SK-N-SH treated with all-trans-retinoic acid at 6 μM for 48 hours (cell line): ENCODE data around the gene KIF3B.

ENCODE experiments used
- ARNTL ChIP-seq: fragments of 450-650 bp; formaldehyde crosslinking; IDR thresholded peaks from 2 replicates; pipeline ENCODE4 v1.5.0; 2020; ENCODE audit warnings: low read depth, mild to moderate bottlenecking, moderate library complexity, borderline replicate concordance
- BACH2 ChIP-seq: fragments of 250-450 bp; sonication (Bioruptor Pico); IDR thresholded peaks from 2 replicates; pipeline ENCODE4 v1.9.0; 2021; ENCODE audit warnings: mild to moderate bottlenecking, borderline replicate concordance
- OSR1 ChIP-seq: fragments of 250-450 bp; sonication (Bioruptor Pico); IDR thresholded peaks from 2 replicates; pipeline ENCODE4 v1.8.0; 2022; ENCODE audit warnings: moderate library complexity, mild to moderate bottlenecking, inconsistent platforms
- SNAI2 ChIP-seq: fragments of 250-450 bp; sonication (Bioruptor Pico); IDR thresholded peaks from 2 replicates; pipeline ENCODE4 v1.5.0; 2020; ENCODE audit warnings: mild to moderate bottlenecking, moderate library complexity
- ZC3H10 ChIP-seq: fragments of 250-450 bp; sonication (Bioruptor Pico); IDR thresholded peaks from 2 replicates; pipeline ENCODE4 v1.5.1; 2021; ENCODE audit warnings: mild to moderate bottlenecking, moderate library complexity
- ZFP3 ChIP-seq: fragments of 250-450 bp; sonication (Bioruptor Pico); IDR thresholded peaks from 2 replicates; pipeline ENCODE4 v1.5.0; 2020; ENCODE audit warnings: mild to moderate bottlenecking, moderate library complexity
- ZFP30 ChIP-seq: fragments of 450-650 bp; formaldehyde crosslinking; IDR thresholded peaks from 2 replicates; pipeline ENCODE4 v1.5.0; 2022; ENCODE audit warnings: mild to moderate bottlenecking, moderate library complexity
- ZNF565 ChIP-seq: fragments of 450-650 bp; formaldehyde crosslinking; conservative IDR thresholded peaks from 2 replicates; pipeline ENCODE4 v1.5.0; 2020; ENCODE audit warnings: low read depth, mild to moderate bottlenecking, moderate library complexity
- ZNF70 ChIP-seq: fragments of 450-650 bp; formaldehyde crosslinking; IDR thresholded peaks from 2 replicates; pipeline ENCODE4 v1.5.0; 2020; ENCODE audit warnings: mild to moderate bottlenecking, moderate library complexity
- TF ChIP-seq, protein P1 (sequence below): fragments of 250-450 bp; sonication (Bioruptor Pico); IDR thresholded peaks from 2 replicates; pipeline ENCODE4 v1.5.1; 2020; ENCODE audit warnings: low read depth, mild to moderate bottlenecking, moderate library complexity

DNA sequence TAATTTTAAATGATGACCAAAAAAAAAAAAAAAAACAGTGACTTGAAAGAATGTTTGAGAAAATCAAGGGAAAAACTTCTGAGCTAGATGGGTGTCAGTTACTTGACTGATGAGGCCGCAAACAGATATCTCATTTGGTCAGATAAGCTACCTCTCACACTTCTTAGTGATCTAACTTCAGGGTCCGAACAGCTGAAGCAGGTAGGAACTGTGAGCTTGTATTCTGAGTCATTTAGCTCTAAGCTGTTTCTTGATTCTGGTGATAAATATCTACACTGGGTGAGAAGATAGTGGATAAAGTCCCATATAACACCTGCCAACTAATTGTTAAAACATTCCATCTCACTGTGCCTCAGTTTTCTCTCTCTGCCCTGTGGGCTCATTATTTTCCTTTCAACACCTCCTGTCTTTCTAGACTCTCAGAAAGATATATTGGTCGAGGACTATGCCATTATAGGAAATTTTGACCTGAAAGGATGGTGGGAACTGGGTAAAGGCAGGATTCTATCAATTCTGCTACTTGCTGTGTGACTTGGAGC lies 7.7 kb downstream of the KIF3B start:
- TF ChIP-seq ARNTL (CRISPR knock-in tag) (no peak), OSR1 (CRISPR knock-in tag) (no peak), ZFP3 (CRISPR knock-in tag) (no peak), BACH2 (CRISPR knock-in tag) (no peak), ZNF70 (no peak), ZNF565 (CRISPR knock-in tag) (no peak), ZFP30 (CRISPR knock-in tag) (no peak), ZC3H10 (CRISPR knock-in tag) (no peak), SNAI2 (CRISPR knock-in tag) (no peak)
- TF ChIP-seq, protein P1, sequence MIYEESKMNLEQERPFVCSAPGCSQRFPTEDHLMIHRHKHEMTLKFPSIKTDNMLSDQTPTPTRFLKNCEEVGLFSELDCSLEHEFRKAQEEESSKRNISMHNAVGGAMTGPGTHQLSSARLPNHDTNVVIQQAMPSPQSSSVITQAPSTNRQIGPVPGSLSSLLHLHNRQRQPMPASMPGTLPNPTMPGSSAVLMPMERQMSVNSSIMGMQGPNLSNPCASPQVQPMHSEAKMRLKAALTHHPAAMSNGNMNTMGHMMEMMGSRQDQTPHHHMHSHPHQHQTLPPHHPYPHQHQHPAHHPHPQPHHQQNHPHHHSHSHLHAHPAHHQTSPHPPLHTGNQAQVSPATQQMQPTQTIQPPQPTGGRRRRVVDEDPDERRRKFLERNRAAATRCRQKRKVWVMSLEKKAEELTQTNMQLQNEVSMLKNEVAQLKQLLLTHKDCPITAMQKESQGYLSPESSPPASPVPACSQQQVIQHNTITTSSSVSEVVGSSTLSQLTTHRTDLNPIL (CRISPR knock-in tag): no peak
